Uterus (tissue), 4 donors: Measurements from ENCODE around the gene GHRH. TPM values are rescaled to one million over a fixed set of nuclear protein-coding genes. Genes with fewer than 3 reads are reported as not detected.

Source experiments
- DNase-seq, 2 donors: peaks; one replicate each; pipeline ENCODE4 v3.0.0-alpha.2; 2019 to 2020
- H3K27ac ChIP-seq, 2 donors: fragments of 200-600 bp; sonication (generic); 1 replicate in 1 of 2; 2 replicates in 1 of 2; pipeline ENCODE4 v1.5.1; 2016 to 2018
- H3K27me3 ChIP-seq, 2 donors: fragments of 200-600 bp; sonication (generic); one replicate each; pipeline ENCODE4 v1.5.1; 2018 to 2019; ENCODE audit warnings: control low read depth in 1 of 2
- H3K36me3 ChIP-seq, 2 donors: fragments of 200-600 bp; sonication (generic); one replicate each; pipeline ENCODE4 v1.5.1; 2019; ENCODE audit warnings: control low read depth in 1 of 2
- H3K4me1 ChIP-seq, 2 donors: fragments of 200-600 bp; sonication (generic); one replicate each; pipeline ENCODE4 v1.5.1; 2018 to 2019; ENCODE audit warnings: control low read depth in 1 of 2
- H3K4me3 ChIP-seq, 2 donors: fragments of 200-600 bp; sonication (generic); 1 replicate in 1 of 2; 2 replicates in 1 of 2; pipeline ENCODE4 v1.5.1; 2018 to 2019; ENCODE audit warnings: mild to moderate bottlenecking in 1 of 2
- H3K9me3 ChIP-seq, 2 donors: fragments of 200-600 bp; sonication (generic); one replicate each; pipeline ENCODE4 v1.5.1; 2019; ENCODE audit warnings: control low read depth in 1 of 2
- CTCF ChIP-seq, 4 experiments: fragments of 200-600 bp in 2 of 4; fragments of 450-650 bp in 2 of 4; sonication (generic) in 2 of 4; IDR thresholded peaks; one replicate each; pipeline ENCODE4 v1.5.1; 2016 to 2019; ENCODE audit warnings: antibody characterized with exemption in 4 of 4, mild to moderate bottlenecking in 2 of 4, moderate library complexity in 1 of 4
- POLR2A ChIP-seq, 2 donors: fragments of 450-650 bp; IDR thresholded peaks; one replicate each; pipeline ENCODE4 v1.6.1; 2016; ENCODE audit warnings: antibody characterized with exemption in 2 of 2, mild to moderate bottlenecking in 1 of 2, moderate library complexity in 1 of 2
- intact Hi-C: fragments of 100-400 bp; cut with DNase I; formaldehyde crosslinking; loops from one replicate; pipeline ENCODE4 v1.15.1; 2023; ENCODE audit warnings: low total_unique reads
- total RNA-seq, 4 donors: library from RNA; depleted of rRNA in 3 of 4; stranded (reverse); fragments of >200 nt in 3 of 4; gene quantifications; one replicate each; pipeline versions ENCODE4 v1.1.0 to v1.2.4, GENCODE V29; 2014 to 2023
- donor health status: DM: yes; HTN: yes; CAD: no.

The GHRH gene
- total RNA-seq, 4 donors from 2014 or later: not detected

- Histone ChIP-seq H3K4me1 (peaks cover 8 to 11% of the 10 kb centered on the region in 2 donors), H3K4me3 (no peak overlapping the region), H3K27ac (no peak overlapping the region), H3K27me3 (no peaks in the 10 kb centered on the region), H3K9me3 (no peaks in the 10 kb centered on the region), H3K36me3 (no peaks in the 10 kb centered on the region)
- no peak for TF ChIP-seq POLR2A (IDR thresholded peaks at IDR 0.05)
- no peak for TF ChIP-seq CTCF (IDR thresholded peaks at IDR 0.05)
- intact Hi-C loops: no loop called here
- DNase-seq: no peak
Measured at GRCh38 chr20:37301558-37301957, 39.9 kb upstream of the GHRH start.

- H3K9me3 ChIP-seq: no peaks in the 10 kb centered on the region
Measured at GRCh38 chr20:37301120-37301519, 39.5 kb upstream of the GHRH start.

GRCh38 chr20:37299718-37300528, 38.3 kb upstream of the GHRH start:
- intact Hi-C loops: no loop called here
- no peak overlapping the region for H3K4me3 ChIP-seq

More at GRCh38 chr20:37301120-37301519, 39.5 kb upstream of the GHRH start:
- TF ChIP-seq CTCF (IDR thresholded peaks at IDR 0.05) (no peak), POLR2A (IDR thresholded peaks at IDR 0.05) (no peak)
- intact Hi-C loops: no loop called here
- Histone ChIP-seq H3K4me3 (no peak overlapping the region), H3K36me3 (no peaks in the 10 kb centered on the region), H3K4me1 (peaks cover 12 to 13% of the 10 kb centered on the region in 2 donors), H3K27ac (no peak overlapping the region), H3K27me3 (no peaks in the 10 kb centered on the region)
- DNase-seq: no peak

GRCh38 chr20:37298190-37298939, 36.8 kb upstream of the GHRH start:
- DNase-seq: peak in 1 of 2 donors; percentile 37
- H3K4me1 ChIP-seq: peaks cover 11 to 12% of the 10 kb centered on the region in 2 donors
- H3K27me3 ChIP-seq: no peaks in the 10 kb centered on the region
- no peaks in the 10 kb centered on the region for H3K36me3 ChIP-seq
- no peak for TF ChIP-seq CTCF (IDR thresholded peaks at IDR 0.05)
- TF ChIP-seq POLR2A (IDR thresholded peaks at IDR 0.05): no peak
- no peaks in the 10 kb centered on the region for H3K9me3 ChIP-seq
- H3K27ac ChIP-seq: peak overlapping the region; percentile 82 to 93
- H3K4me3 ChIP-seq: no peak overlapping the region
- intact Hi-C loops: no loop called here

More at GRCh38 chr20:37299718-37300528, 38.3 kb upstream of the GHRH start:
- Histone ChIP-seq H3K9me3 (no peaks in the 10 kb centered on the region), H3K4me1 (peaks cover 11 to 12% of the 10 kb centered on the region in 2 donors), H3K27ac (peak overlapping the region; percentile 56 to 82), H3K36me3 (no peaks in the 10 kb centered on the region), H3K27me3 (no peaks in the 10 kb centered on the region)
- TF ChIP-seq POLR2A (IDR thresholded peaks at IDR 0.05): no peak
- TF ChIP-seq CTCF (IDR thresholded peaks at IDR 0.05): no peak
- no peak for DNase-seq
